ENCODE results near the gene TXNDC5.

- TF ChIP-seq ZNF274 (CRISPR knock-in tag; IDR thresholded peaks at IDR 0.05): no peak
- no peak for TF ChIP-seq RFX5 (IDR thresholded peaks at IDR 0.05; ENCODE audit: low read depth, low read length)
These were observed 49.6 kb upstream of the TXNDC5 start for GRCh38 chr6:7960141-7960540.

Measured in HepG2 (cell line).